Nephron progenitor cell (in vitro differentiated cells): ENCODE data around the gene TRAM2.

Source experiments
- DNase-seq: peaks from one replicate; pipeline ENCODE4 v3.0.0; 2021
- H3K27ac Mint-ChIP-seq: 2 replicates; pipeline ENCODE4 v1.8.0; 2021; ENCODE audit warnings: mild to moderate bottlenecking, moderate library complexity, mixed read lengths
- H3K27me3 Mint-ChIP-seq: 2 replicates; pipeline ENCODE4 v1.8.0; 2021; ENCODE audit warnings: mild to moderate bottlenecking, low read depth, mixed read lengths; ENCODE audit not compliant: poor library complexity
- H3K36me3 Mint-ChIP-seq: 2 replicates; pipeline ENCODE4 v1.8.0; 2021; ENCODE audit warnings: low read depth, mixed read lengths
- H3K4me1 Mint-ChIP-seq: 2 replicates; pipeline ENCODE4 v1.8.0; 2021; ENCODE audit warnings: mixed read lengths
- H3K4me3 Mint-ChIP-seq: 2 replicates; pipeline ENCODE4 v1.8.0; 2021; ENCODE audit warnings: mild to moderate bottlenecking, moderate library complexity, mixed read lengths
- H3K9me3 Mint-ChIP-seq: 2 replicates; pipeline ENCODE4 v1.8.0; 2021; ENCODE audit warnings: mild to moderate bottlenecking, moderate library complexity, mixed read lengths
- TF ChIP-seq, protein P1 (sequence below): fragments of 200-600 bp; sonication (generic); IDR thresholded peaks from 2 replicates; pipeline ENCODE4 v1.5.0; 2021; ENCODE audit warnings: antibody characterized with exemption

Gene TRAM2

GRCh38 chr6:52597738-52598122 lies 20.9 kb upstream of the TRAM2 start:
- H3K4me3 Mint-ChIP-seq, result no peak overlapping the region
- DNase-seq, result no peak
- H3K27ac Mint-ChIP-seq, result no peak overlapping the region
- no peaks in the 10 kb centered on the region for H3K27me3 Mint-ChIP-seq
- no peaks in the 10 kb centered on the region for H3K36me3 Mint-ChIP-seq
- peaks cover 62% of the 10 kb centered on the region for H3K4me1 Mint-ChIP-seq
- H3K9me3 Mint-ChIP-seq, result peaks cover 3% of the 10 kb centered on the region
- TF ChIP-seq, protein P1, sequence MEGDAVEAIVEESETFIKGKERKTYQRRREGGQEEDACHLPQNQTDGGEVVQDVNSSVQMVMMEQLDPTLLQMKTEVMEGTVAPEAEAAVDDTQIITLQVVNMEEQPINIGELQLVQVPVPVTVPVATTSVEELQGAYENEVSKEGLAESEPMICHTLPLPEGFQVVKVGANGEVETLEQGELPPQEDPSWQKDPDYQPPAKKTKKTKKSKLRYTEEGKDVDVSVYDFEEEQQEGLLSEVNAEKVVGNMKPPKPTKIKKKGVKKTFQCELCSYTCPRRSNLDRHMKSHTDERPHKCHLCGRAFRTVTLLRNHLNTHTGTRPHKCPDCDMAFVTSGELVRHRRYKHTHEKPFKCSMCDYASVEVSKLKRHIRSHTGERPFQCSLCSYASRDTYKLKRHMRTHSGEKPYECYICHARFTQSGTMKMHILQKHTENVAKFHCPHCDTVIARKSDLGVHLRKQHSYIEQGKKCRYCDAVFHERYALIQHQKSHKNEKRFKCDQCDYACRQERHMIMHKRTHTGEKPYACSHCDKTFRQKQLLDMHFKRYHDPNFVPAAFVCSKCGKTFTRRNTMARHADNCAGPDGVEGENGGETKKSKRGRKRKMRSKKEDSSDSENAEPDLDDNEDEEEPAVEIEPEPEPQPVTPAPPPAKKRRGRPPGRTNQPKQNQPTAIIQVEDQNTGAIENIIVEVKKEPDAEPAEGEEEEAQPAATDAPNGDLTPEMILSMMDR, result no peak

DNA sequence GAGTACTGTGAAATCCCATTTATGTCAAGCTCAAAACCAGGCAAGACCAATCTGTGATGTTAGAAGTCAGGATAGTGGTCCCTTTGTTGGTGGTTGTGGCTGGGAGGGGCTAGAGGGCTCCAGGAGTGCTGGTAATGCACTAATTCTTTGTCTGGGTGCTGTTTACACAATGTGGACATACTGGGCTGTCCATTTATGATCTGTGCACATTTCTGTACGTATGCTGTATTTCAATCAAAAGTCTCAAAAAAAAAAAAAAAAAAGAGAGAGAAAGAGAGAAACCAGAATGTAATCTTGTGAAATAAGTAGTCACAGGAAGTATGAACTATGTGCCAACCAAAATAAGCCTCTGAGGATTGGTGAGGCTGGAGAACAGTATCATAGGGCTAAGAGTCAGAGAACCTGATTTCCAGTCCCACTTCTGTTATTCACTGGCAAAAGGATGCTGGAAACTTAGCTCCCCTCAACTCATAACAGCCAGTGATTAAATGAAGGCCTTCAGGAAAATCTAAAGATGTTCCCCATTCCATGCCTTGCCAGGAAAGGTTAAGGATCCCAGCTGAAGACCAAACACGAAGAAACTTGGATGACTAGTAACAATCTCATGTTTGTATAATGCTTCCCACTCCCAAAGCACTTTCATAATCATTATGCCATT lies 19.6 kb upstream of the TRAM2 start:
- H3K36me3 Mint-ChIP-seq, result no peaks in the 10 kb centered on the region
- TF ChIP-seq, protein P1, result no peak
- H3K4me3 Mint-ChIP-seq, result no peak overlapping the region
- no peaks in the 10 kb centered on the region for H3K27me3 Mint-ChIP-seq
- no peak for DNase-seq
- H3K4me1 Mint-ChIP-seq, result peaks cover 60% of the 10 kb centered on the region
- H3K9me3 Mint-ChIP-seq, result peaks cover 2% of the 10 kb centered on the region
- H3K27ac Mint-ChIP-seq, result no peak overlapping the region

- H3K36me3 Mint-ChIP-seq, result no peaks in the 10 kb centered on the region
- H3K27me3 Mint-ChIP-seq, result no peaks in the 10 kb centered on the region
- TF ChIP-seq, protein P1, result no peak
- H3K9me3 Mint-ChIP-seq, result no peaks in the 10 kb centered on the region
- peak overlapping the region; percentile 96 for H3K27ac Mint-ChIP-seq
- H3K4me3 Mint-ChIP-seq, result peak overlapping the region; percentile 51
- DNase-seq, result peak; percentile 26
- peaks cover 60% of the 10 kb centered on the region for H3K4me1 Mint-ChIP-seq
Observed at GRCh38 chr6:52595796-52596130, 18.9 kb upstream of the TRAM2 start.

- H3K27me3 Mint-ChIP-seq, result no peaks in the 10 kb centered on the region
- H3K4me3 Mint-ChIP-seq, result peak overlapping the region; percentile 51
- TF ChIP-seq, protein P1, result no peak
- DNase-seq, result peak; percentile 32
- peak overlapping the region; percentile 96 for H3K27ac Mint-ChIP-seq
- H3K9me3 Mint-ChIP-seq, result no peaks in the 10 kb centered on the region
- H3K36me3 Mint-ChIP-seq, result no peaks in the 10 kb centered on the region
- H3K4me1 Mint-ChIP-seq, result peaks cover 60% of the 10 kb centered on the region
Observed at GRCh38 chr6:52595000-52595795, 18.3 kb upstream of the TRAM2 start.

- H3K9me3 Mint-ChIP-seq, result no peaks in the 10 kb centered on the region
- no peak for DNase-seq
- H3K4me3 Mint-ChIP-seq, result peak overlapping the region; percentile 26
- no peaks in the 10 kb centered on the region for H3K36me3 Mint-ChIP-seq
- TF ChIP-seq, protein P1, result no peak
- no peaks in the 10 kb centered on the region for H3K27me3 Mint-ChIP-seq
- no peak overlapping the region for H3K27ac Mint-ChIP-seq
- peaks cover 57% of the 10 kb centered on the region for H3K4me1 Mint-ChIP-seq
Observed at GRCh38 chr6:52594221-52594620, 17.4 kb upstream of the TRAM2 start.
